Measurements from ENCODE around the gene LRP1B.
"Not testable (repeated sequence)": the region's sequence is repeated elsewhere in the genome, so short reads cannot be mapped to it uniquely, and the experiment has no call there.

LRP1B gene

GRCh38 chr2:140455315-140455714 lies 1675.5 kb downstream of the LRP1B start:
- H3K4me1 Mint-ChIP-seq (ENCODE audit: low read depth) = no peaks in the 10 kb centered on the region
- no peaks in the 10 kb centered on the region for H3K9me3 Mint-ChIP-seq
- no peaks in the 10 kb centered on the region for H3K36me3 Mint-ChIP-seq (ENCODE audit: low read depth)

GRCh38 chr2:140454717-140455116 lies 1676.1 kb downstream of the LRP1B start:
- Mint-ChIP-seq H3K4me3 (no peak overlapping the region), H3K36me3 (ENCODE audit: low read depth) (no peaks in the 10 kb centered on the region)

More at GRCh38 chr2:140455315-140455714, 1675.5 kb downstream of the LRP1B start:
- intact Hi-C loops (cut with micrococcal nuclease) = no loop called here
- Mint-ChIP-seq H3K27me3 (no peaks in the 10 kb centered on the region), H3K27ac (no peak overlapping the region), H3K4me3 (no peak overlapping the region)

GRCh38 chr2:140451324-140451723 lies 1679.5 kb downstream of the LRP1B start:
- Mint-ChIP-seq H3K9me3 (no peaks in the 10 kb centered on the region), H3K4me1 (ENCODE audit: low read depth) (no peaks in the 10 kb centered on the region), H3K27ac (no peak overlapping the region), H3K27me3 (no peaks in the 10 kb centered on the region), H3K36me3 (ENCODE audit: low read depth) (no peaks in the 10 kb centered on the region), H3K4me3 (no peak overlapping the region)
- intact Hi-C loops (cut with micrococcal nuclease) = no loop called here

More at GRCh38 chr2:140454717-140455116, 1676.1 kb downstream of the LRP1B start:
- Mint-ChIP-seq H3K4me1 (ENCODE audit: low read depth) (no peaks in the 10 kb centered on the region), H3K9me3 (no peaks in the 10 kb centered on the region), H3K27me3 (no peaks in the 10 kb centered on the region), H3K27ac (no peak overlapping the region)
- intact Hi-C loops (cut with micrococcal nuclease) = no loop called here

- H3K4me1 Mint-ChIP-seq (ENCODE audit: low read depth) = no peaks in the 10 kb centered on the region
- H3K36me3 Mint-ChIP-seq (ENCODE audit: low read depth) = no peaks in the 10 kb centered on the region
- H3K27ac Mint-ChIP-seq = no peak overlapping the region
- intact Hi-C loops (cut with micrococcal nuclease) = no loop called here
- no peaks in the 10 kb centered on the region for H3K9me3 Mint-ChIP-seq
- H3K27me3 Mint-ChIP-seq = no peaks in the 10 kb centered on the region
- H3K4me3 Mint-ChIP-seq = no peak overlapping the region
These were observed 1688.5 kb downstream of the LRP1B start for GRCh38 chr2:140442319-140442718.

- Mint-ChIP-seq H3K9me3 (no peaks in the 10 kb centered on the region), H3K27me3 (no peaks in the 10 kb centered on the region), H3K36me3 (ENCODE audit: low read depth) (no peaks in the 10 kb centered on the region), H3K27ac (no peak overlapping the region), H3K4me1 (ENCODE audit: low read depth) (no peaks in the 10 kb centered on the region), H3K4me3 (no peak overlapping the region)
- intact Hi-C loops (cut with micrococcal nuclease) = no loop called here
These were observed 1690.0 kb downstream of the LRP1B start for GRCh38 chr2:140440815-140441214.

GRCh38 chr2:140436936-140437335 lies 1693.9 kb downstream of the LRP1B start:
- no peaks in the 10 kb centered on the region for H3K9me3 Mint-ChIP-seq
- no peaks in the 10 kb centered on the region for H3K4me1 Mint-ChIP-seq (ENCODE audit: low read depth)
- H3K27ac Mint-ChIP-seq = no peak overlapping the region
- intact Hi-C loops (cut with micrococcal nuclease) = no loop called here
- H3K36me3 Mint-ChIP-seq (ENCODE audit: low read depth) = no peaks in the 10 kb centered on the region
- H3K27me3 Mint-ChIP-seq = no peaks in the 10 kb centered on the region
- no peak overlapping the region for H3K4me3 Mint-ChIP-seq

GRCh38 chr2:140427033-140427432 lies 1703.8 kb downstream of the LRP1B start:
- H3K36me3 Mint-ChIP-seq (ENCODE audit: low read depth); H3K27me3 Mint-ChIP-seq; H3K4me3 Mint-ChIP-seq; H3K4me1 Mint-ChIP-seq (ENCODE audit: low read depth); H3K27ac Mint-ChIP-seq; intact Hi-C loops (cut with micrococcal nuclease): not testable (repeated sequence)
- peaks cover 18% of the 10 kb centered on the region for H3K9me3 Mint-ChIP-seq

GRCh38 chr2:140424471-140424870 lies 1706.3 kb downstream of the LRP1B start:
- Mint-ChIP-seq H3K4me3 (no peak overlapping the region), H3K9me3 (peaks cover 18% of the 10 kb centered on the region), H3K27me3 (no peaks in the 10 kb centered on the region), H3K4me1 (ENCODE audit: low read depth) (no peaks in the 10 kb centered on the region), H3K27ac (no peak overlapping the region), H3K36me3 (ENCODE audit: low read depth) (no peaks in the 10 kb centered on the region)
- intact Hi-C loops (cut with micrococcal nuclease) = no loop called here

GRCh38 chr2:140422759-140423158 lies 1708.1 kb downstream of the LRP1B start:
- intact Hi-C loops (cut with micrococcal nuclease) = no loop called here
- Mint-ChIP-seq H3K4me1 (ENCODE audit: low read depth) (no peaks in the 10 kb centered on the region), H3K27me3 (no peaks in the 10 kb centered on the region), H3K4me3 (no peak overlapping the region), H3K27ac (no peak overlapping the region), H3K36me3 (ENCODE audit: low read depth) (no peaks in the 10 kb centered on the region), H3K9me3 (peaks cover 18% of the 10 kb centered on the region)

- Mint-ChIP-seq H3K36me3 (ENCODE audit: low read depth) (no peaks in the 10 kb centered on the region), H3K27me3 (no peaks in the 10 kb centered on the region), H3K9me3 (peaks cover 30% of the 10 kb centered on the region), H3K4me3 (no peak overlapping the region), H3K27ac (no peak overlapping the region), H3K4me1 (ENCODE audit: low read depth) (no peaks in the 10 kb centered on the region)
- intact Hi-C loops (cut with micrococcal nuclease) = no loop called here
These were observed 1713.3 kb downstream of the LRP1B start for GRCh38 chr2:140417504-140417903.

- intact Hi-C loops (cut with micrococcal nuclease) = no loop called here
- no peak overlapping the region for H3K4me3 Mint-ChIP-seq
- no peaks in the 10 kb centered on the region for H3K27me3 Mint-ChIP-seq
- H3K9me3 Mint-ChIP-seq = peaks cover 30% of the 10 kb centered on the region
- no peak overlapping the region for H3K27ac Mint-ChIP-seq
- H3K36me3 Mint-ChIP-seq (ENCODE audit: low read depth) = no peaks in the 10 kb centered on the region
- no peaks in the 10 kb centered on the region for H3K4me1 Mint-ChIP-seq (ENCODE audit: low read depth)
These were observed 1714.2 kb downstream of the LRP1B start for GRCh38 chr2:140416577-140416976.

- H3K9me3 Mint-ChIP-seq = peaks cover 30% of the 10 kb centered on the region
- H3K27ac Mint-ChIP-seq; intact Hi-C loops (cut with micrococcal nuclease); H3K27me3 Mint-ChIP-seq; H3K36me3 Mint-ChIP-seq (ENCODE audit: low read depth); H3K4me3 Mint-ChIP-seq; H3K4me1 Mint-ChIP-seq (ENCODE audit: low read depth): not testable (repeated sequence)
These were observed 1715.8 kb downstream of the LRP1B start for GRCh38 chr2:140415035-140415434.

- intact Hi-C loops (cut with micrococcal nuclease) = no loop called here
- no peaks in the 10 kb centered on the region for H3K36me3 Mint-ChIP-seq (ENCODE audit: low read depth)
These were observed 1720.1 kb downstream of the LRP1B start for GRCh38 chr2:140410695-140411094.

GRCh38 chr2:140401056-140401455 lies 1729.8 kb downstream of the LRP1B start:
- no peaks in the 10 kb centered on the region for H3K4me1 Mint-ChIP-seq (ENCODE audit: low read depth)
- H3K27me3 Mint-ChIP-seq = no peaks in the 10 kb centered on the region
- H3K9me3 Mint-ChIP-seq = peaks cover 54% of the 10 kb centered on the region

More at GRCh38 chr2:140410695-140411094, 1720.1 kb downstream of the LRP1B start:
- no peak overlapping the region for H3K4me3 Mint-ChIP-seq
- H3K27ac Mint-ChIP-seq = no peak overlapping the region
- H3K4me1 Mint-ChIP-seq (ENCODE audit: low read depth) = no peaks in the 10 kb centered on the region
- no peaks in the 10 kb centered on the region for H3K27me3 Mint-ChIP-seq
- H3K9me3 Mint-ChIP-seq = peaks cover 17% of the 10 kb centered on the region

GRCh38 chr2:140392824-140393223 lies 1738.0 kb downstream of the LRP1B start:
- H3K9me3 Mint-ChIP-seq = no peaks in the 10 kb centered on the region
- no peaks in the 10 kb centered on the region for H3K27me3 Mint-ChIP-seq
- intact Hi-C loops (cut with micrococcal nuclease) = no loop called here
- no peak overlapping the region for H3K27ac Mint-ChIP-seq
- H3K4me3 Mint-ChIP-seq = no peak overlapping the region
- H3K4me1 Mint-ChIP-seq (ENCODE audit: low read depth) = no peaks in the 10 kb centered on the region
- H3K36me3 Mint-ChIP-seq (ENCODE audit: low read depth) = no peaks in the 10 kb centered on the region

More at GRCh38 chr2:140401056-140401455, 1729.8 kb downstream of the LRP1B start:
- intact Hi-C loops (cut with micrococcal nuclease) = no loop called here
- no peaks in the 10 kb centered on the region for H3K36me3 Mint-ChIP-seq (ENCODE audit: low read depth)
- no peak overlapping the region for H3K4me3 Mint-ChIP-seq
- no peak overlapping the region for H3K27ac Mint-ChIP-seq
